HepG2 (cell line): ENCODE results near the gene NRSN2. TPM values are rescaled to one million over a fixed set of nuclear protein-coding genes. Genes with fewer than 3 reads are reported as not detected.
A peak's percentile ranks its signal among the peaks of the same experiment; 100 is the strongest.

Experiments
- AKNA ChIP-seq: sonication (generic); formaldehyde crosslinking; IDR thresholded peaks from 2 replicates; pipeline ENCODE4 v1.4.0; 2020; ENCODE audit warnings: missing genetic modification reagents, borderline replicate concordance
- CBX2 ChIP-seq, 2 experiments: fragments of 200-600 bp in 1 of 2; sonication (generic); formaldehyde crosslinking in 1 of 2; IDR thresholded peaks; 2 replicates each; pipeline versions ENCODE4 v1.7.0 to v1.8.1; 2018 to 2022; ENCODE audit warnings: low read depth in 2 of 2, low read length in 1 of 2, mild to moderate bottlenecking in 1 of 2, missing genetic modification reagents in 1 of 2
- EZH2 ChIP-seq: conservative IDR thresholded peaks from 2 replicates; pipeline ENCODE4 v1.6.1; 2012; ENCODE audit warnings: mild to moderate bottlenecking, low read depth, low read length, moderate library complexity
- FIP1L1 ChIP-seq: fragments of 200-400 bp; formaldehyde crosslinking; IDR thresholded peaks from 2 replicates; pipeline ENCODE4 v1.6.1; 2018; ENCODE audit warnings: low read depth, mild to moderate bottlenecking, low read length, moderate library complexity, borderline replicate concordance; ENCODE audit not compliant: insufficient read depth
- MED13 ChIP-seq: sonication (generic); formaldehyde crosslinking; IDR thresholded peaks from 2 replicates; pipeline ENCODE4 v1.5.0; 2020; ENCODE audit warnings: missing genetic modification reagents
- NFIC ChIP-seq: IDR thresholded peaks from 2 replicates; pipeline ENCODE4 v1.6.1; 2012; ENCODE audit warnings: mild to moderate bottlenecking, low read length, inconsistent platforms
- NFKB2 ChIP-seq: sonication (generic); formaldehyde crosslinking; IDR thresholded peaks from 2 replicates; pipeline ENCODE4 v1.4.0; 2020; ENCODE audit warnings: missing genetic modification reagents, borderline replicate concordance
- NFKBIZ ChIP-seq: IDR thresholded peaks from 2 replicates; pipeline ENCODE4 v1.6.1; 2018; ENCODE audit warnings: missing genetic modification reagents, missing compliant biosample characterization
- PBX2 ChIP-seq: IDR thresholded peaks from 2 replicates; pipeline ENCODE4 v1.6.1; 2016; ENCODE audit warnings: control low read depth
- PPARG ChIP-seq: conservative IDR thresholded peaks from 2 replicates; pipeline ENCODE4 v1.6.1; 2016; ENCODE audit warnings: missing biosample characterization, missing genetic modification reagents
- RFXAP ChIP-seq: sonication (generic); formaldehyde crosslinking; IDR thresholded peaks from 2 replicates; pipeline ENCODE4 v1.4.0; 2020; ENCODE audit warnings: missing genetic modification reagents, borderline replicate concordance
- ZBTB20 ChIP-seq: sonication (generic); formaldehyde crosslinking; IDR thresholded peaks from 2 replicates; pipeline ENCODE4 v1.8.1; 2023; ENCODE audit warnings: missing genetic modification reagents, low read depth, mild to moderate bottlenecking, borderline replicate concordance
- ZNF20 ChIP-seq: sonication (generic); formaldehyde crosslinking; IDR thresholded peaks from 2 replicates; pipeline ENCODE4 v1.4.0; 2020; ENCODE audit warnings: mild to moderate bottlenecking, moderate library complexity, missing genetic modification reagents
- ZNF24 ChIP-seq: fragments of 450-650 bp; IDR thresholded peaks from 2 replicates; pipeline ENCODE4 v1.6.1; 2017; ENCODE audit warnings: antibody characterized with exemption, mild to moderate bottlenecking
- ZNF468 ChIP-seq: sonication (generic); formaldehyde crosslinking; IDR thresholded peaks from 2 replicates; pipeline ENCODE4 v1.8.0; 2022; ENCODE audit warnings: mild to moderate bottlenecking, moderate library complexity, missing genetic modification reagents
- ZNF749 ChIP-seq: sonication (generic); formaldehyde crosslinking; IDR thresholded peaks from 2 replicates; pipeline ENCODE4 v1.8.0; 2022; ENCODE audit warnings: mild to moderate bottlenecking, missing genetic modification reagents, moderate library complexity, borderline replicate concordance
- ZNF816 ChIP-seq: sonication (generic); formaldehyde crosslinking; IDR thresholded peaks from 2 replicates; pipeline ENCODE4 v1.8.0; 2022; ENCODE audit warnings: missing genetic modification reagents, mild to moderate bottlenecking, borderline replicate concordance
- polyA plus RNA-seq, 8 experiments: library from polyadenylated mRNA; depleted of rRNA in 3 of 8; stranded (reverse) in 7 of 8; unstranded in 1 of 8; fragments of >200 nt; fragmentation: Illumina TruSeq in 4 of 8; extraction: Trizol in 4 of 8; gene quantifications; 2 replicates each; pipeline versions ENCODE4 v1.2.1 to v1.2.3, GENCODE V29; 2011 to 2016; ENCODE audit warnings: low read depth in 4 of 8, missing spikeins in 1 of 8, mixed read lengths in 1 of 8; ENCODE audit not compliant: insufficient read depth in 1 of 8
- total RNA-seq, 5 experiments: library from RNA; depleted of rRNA; stranded (reverse); fragments of >200 nt; fragmentation: Illumina TruSeq; extraction: Trizol; gene quantifications; 2 replicates each; pipeline ENCODE4 v1.2.3, GENCODE V29; 2016; ENCODE audit warnings: low read depth in 1 of 5
- TF ChIP-seq, protein P1 (sequence below): sonication (generic); formaldehyde crosslinking; IDR thresholded peaks from 2 replicates; pipeline ENCODE4 v1.5.0; 2020; ENCODE audit warnings: missing genetic modification reagents
- TF ChIP-seq, protein P2 (sequence below): sonication (generic); formaldehyde crosslinking; IDR thresholded peaks from 2 replicates; pipeline ENCODE4 v1.8.1; 2023; ENCODE audit warnings: mild to moderate bottlenecking, missing genetic modification reagents, borderline replicate concordance

NRSN2 gene
- total and polyA plus RNA-seq, 2 of the 13 experiments (the other 11 are each of a cell fraction or from before 2014, with no cell fraction given): 32.3 to 49.4 TPM

DNA sequence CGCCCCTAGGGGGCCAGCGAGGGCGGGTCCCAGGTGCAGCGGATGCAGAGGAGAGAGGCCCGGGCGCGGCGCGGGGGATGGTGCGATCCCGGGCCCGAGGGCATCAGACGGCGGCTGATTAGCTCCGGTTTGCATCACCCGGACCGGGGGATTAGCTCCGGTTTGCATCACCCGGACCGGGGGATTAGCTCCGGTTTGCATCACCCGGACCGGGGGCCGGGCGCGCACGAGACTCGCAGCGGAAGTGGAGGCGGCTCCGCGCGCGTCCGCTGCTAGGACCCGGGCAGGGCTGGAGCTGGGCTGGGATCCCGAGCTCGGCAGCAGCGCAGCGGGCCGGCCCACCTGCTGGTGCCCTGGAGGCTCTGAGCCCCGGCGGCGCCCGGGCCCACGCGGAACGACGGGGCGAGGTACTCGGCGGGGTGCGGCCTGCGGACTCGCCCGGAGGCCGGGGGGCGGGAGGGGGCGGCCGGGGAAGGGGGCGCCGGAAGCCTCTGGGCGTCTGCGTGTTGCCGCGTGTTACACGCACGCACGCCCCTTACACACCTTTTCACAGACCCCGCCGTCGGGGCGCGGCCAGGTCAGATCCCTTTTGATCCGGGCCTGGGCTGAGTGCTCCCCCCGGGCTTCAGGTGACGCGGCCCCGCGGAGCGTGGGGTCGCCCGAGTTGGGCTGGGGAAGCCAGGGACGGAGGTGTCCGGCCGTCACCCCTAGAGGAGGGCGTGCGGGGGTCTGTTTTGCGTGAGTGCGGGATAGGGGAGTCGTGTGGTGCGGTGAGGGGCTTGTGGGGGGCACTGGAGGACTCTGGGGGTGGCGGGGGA lies 34.1 kb downstream of the NRSN2 start (continued):
- TF ChIP-seq ZNF20 (CRISPR knock-in tag) (no peak), FIP1L1 (peak; percentile 92; the same call in 1 of the 2 replicates), ZNF816 (CRISPR knock-in tag) (peak; percentile 90; the same call in 1 of the 2 replicates), NFIC (no peak), CBX2 (IDR thresholded peaks at IDR 0.05; ENCODE audit: low read depth, low read length) (no peak), CBX2 (CRISPR knock-in tag; IDR thresholded peaks at IDR 0.05; ENCODE audit: low read depth) (no peak), ZBTB20 (CRISPR knock-in tag) (peak; percentile 29; the same call in 1 of the 2 replicates), EZH2 (no peak), ZNF749 (CRISPR knock-in tag) (peak; percentile 49; the same call in 1 of the 2 replicates), ZNF24 (peak; percentile 24; the same call in 1 of the 2 replicates), ZNF468 (CRISPR knock-in tag) (0 out of 2 replicates have a peak, but pooled peaks have one; percentile 12), RFXAP (CRISPR knock-in tag) (peak; percentile 76; the same call in 1 of the 2 replicates), AKNA (peak; percentile 95), PPARG (CRISPR knock-in tag) (peak; percentile 66), NFKB2 (CRISPR knock-in tag) (peak; percentile 96), MED13 (CRISPR knock-in tag) (peak; percentile 91; the same call in 1 of the 2 replicates), NFKBIZ (CRISPR knock-in tag) (peak; percentile 86), PBX2 (CRISPR knock-in tag) (no peak)
- TF ChIP-seq, protein P1, sequence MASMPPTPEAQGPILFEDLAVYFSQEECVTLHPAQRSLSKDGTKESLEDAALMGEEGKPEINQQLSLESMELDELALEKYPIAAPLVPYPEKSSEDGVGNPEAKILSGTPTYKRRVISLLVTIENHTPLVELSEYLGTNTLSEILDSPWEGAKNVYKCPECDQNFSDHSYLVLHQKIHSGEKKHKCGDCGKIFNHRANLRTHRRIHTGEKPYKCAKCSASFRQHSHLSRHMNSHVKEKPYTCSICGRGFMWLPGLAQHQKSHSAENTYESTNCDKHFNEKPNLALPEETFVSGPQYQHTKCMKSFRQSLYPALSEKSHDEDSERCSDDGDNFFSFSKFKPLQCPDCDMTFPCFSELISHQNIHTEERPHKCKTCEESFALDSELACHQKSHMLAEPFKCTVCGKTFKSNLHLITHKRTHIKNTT: peak; percentile 89; the same call in 1 of the 2 replicates
- TF ChIP-seq, protein P2, sequence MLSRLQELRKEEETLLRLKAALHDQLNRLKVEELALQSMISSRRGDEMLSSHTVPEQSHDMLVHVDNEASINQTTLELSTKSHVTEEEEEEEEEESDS (CRISPR knock-in tag): 0 out of 2 replicates have a peak, but pooled peaks have one; percentile 49
